Measurements from ENCODE around the gene SYNE1.
"Not testable (repeated sequence)": the region's sequence is repeated elsewhere in the genome, so short reads cannot be mapped to it uniquely, and the experiment has no call there.

Gene SYNE1

GRCh38 chr6:152563177-152563576 lies 74.0 kb downstream of the SYNE1 start:
- H3K27me3 ChIP-seq (ENCODE audit: control insufficient read depth, insufficient read depth, low read length), result no peaks in the 10 kb centered on the region
- no peak overlapping the region for H2AFZ ChIP-seq
- no peak overlapping the region for H3K4me3 ChIP-seq (ENCODE audit: low read depth, low read length)
- TF ChIP-seq CTCF (IDR thresholded peaks at IDR 0.05), result no peak
- H3K9ac ChIP-seq, result no peak overlapping the region
- no peaks in the 10 kb centered on the region for H3K36me3 ChIP-seq (ENCODE audit: control insufficient read depth, insufficient read depth, low read length)
- no peaks in the 10 kb centered on the region for H3K4me1 ChIP-seq
- no peaks in the 10 kb centered on the region for H3K79me2 ChIP-seq
- no peak overlapping the region for H3K4me2 ChIP-seq (ENCODE audit: low read length)
- no peak overlapping the region for H3K27ac ChIP-seq
- H3K9me3 ChIP-seq (ENCODE audit: control insufficient read depth, low read length), result no peaks in the 10 kb centered on the region

- not testable (repeated sequence) for H3K27me3 ChIP-seq (ENCODE audit: control insufficient read depth, insufficient read depth, low read length); H3K9me3 ChIP-seq (ENCODE audit: control insufficient read depth, low read length); H3K9ac ChIP-seq; H3K79me2 ChIP-seq; H3K27ac ChIP-seq; H3K4me3 ChIP-seq (ENCODE audit: low read depth, low read length); H3K36me3 ChIP-seq (ENCODE audit: control insufficient read depth, insufficient read depth, low read length); H2AFZ ChIP-seq; H3K4me1 ChIP-seq; H3K4me2 ChIP-seq (ENCODE audit: low read length)
These were observed 78.4 kb downstream of the SYNE1 start for GRCh38 chr6:152558798-152559197.

- Histone ChIP-seq H3K9ac (no peak overlapping the region), H3K9me3 (ENCODE audit: control insufficient read depth, low read length) (no peaks in the 10 kb centered on the region), H3K36me3 (ENCODE audit: control insufficient read depth, insufficient read depth, low read length) (no peaks in the 10 kb centered on the region), H3K4me1 (no peaks in the 10 kb centered on the region), H3K27ac (no peak overlapping the region), H3K79me2 (no peaks in the 10 kb centered on the region), H3K4me3 (ENCODE audit: low read depth, low read length) (no peak overlapping the region), H3K4me2 (ENCODE audit: low read length) (no peak overlapping the region), H3K27me3 (ENCODE audit: control insufficient read depth, insufficient read depth, low read length) (no peaks in the 10 kb centered on the region), H2AFZ (no peak overlapping the region)
- no peak for TF ChIP-seq CTCF (IDR thresholded peaks at IDR 0.05)
These were observed 79.7 kb downstream of the SYNE1 start for GRCh38 chr6:152557502-152557901.

- Histone ChIP-seq H3K9me3 (ENCODE audit: control insufficient read depth, low read length) (no peaks in the 10 kb centered on the region), H3K9ac (no peak overlapping the region), H3K4me1 (no peaks in the 10 kb centered on the region), H2AFZ (no peak overlapping the region), H3K27me3 (ENCODE audit: control insufficient read depth, insufficient read depth, low read length) (no peaks in the 10 kb centered on the region), H3K4me2 (ENCODE audit: low read length) (no peak overlapping the region), H3K79me2 (no peaks in the 10 kb centered on the region), H3K4me3 (ENCODE audit: low read depth, low read length) (no peak overlapping the region), H3K36me3 (ENCODE audit: control insufficient read depth, insufficient read depth, low read length) (no peaks in the 10 kb centered on the region), H3K27ac (no peak overlapping the region)
- TF ChIP-seq CTCF (IDR thresholded peaks at IDR 0.05), result no peak
These were observed 82.3 kb downstream of the SYNE1 start for GRCh38 chr6:152554851-152555250.

- peak; percentile 75 for TF ChIP-seq CTCF (IDR thresholded peaks at IDR 0.05)
- H3K27me3 ChIP-seq (ENCODE audit: control insufficient read depth, insufficient read depth, low read length), result no peaks in the 10 kb centered on the region
- no peaks in the 10 kb centered on the region for H3K9me3 ChIP-seq (ENCODE audit: control insufficient read depth, low read length)
- H2AFZ ChIP-seq, result peak overlapping the region; percentile 40
- no peak overlapping the region for H3K9ac ChIP-seq
- H3K4me2 ChIP-seq (ENCODE audit: low read length), result no peak overlapping the region
- H3K4me3 ChIP-seq (ENCODE audit: low read depth, low read length), result no peak overlapping the region
- no peaks in the 10 kb centered on the region for H3K4me1 ChIP-seq
- no peaks in the 10 kb centered on the region for H3K36me3 ChIP-seq (ENCODE audit: control insufficient read depth, insufficient read depth, low read length)
- H3K27ac ChIP-seq, result no peak overlapping the region
- no peaks in the 10 kb centered on the region for H3K79me2 ChIP-seq
These were observed 84.4 kb downstream of the SYNE1 start for GRCh38 chr6:152552616-152553209.
